ENCODE results near the gene CCND1.
"Not testable (repeated sequence)": the region's sequence is repeated elsewhere in the genome, so short reads cannot be mapped to it uniquely, and the experiment has no call there.

The CCND1 gene

GRCh38 chr11:69695995-69696394, 55.0 kb downstream of the CCND1 start:
- not testable (repeated sequence) for DNase-seq

- DNase-seq, result peak; percentile 9
These were observed 56.0 kb downstream of the CCND1 start for GRCh38 chr11:69696749-69697468.

- no peak for DNase-seq
These were observed 56.5 kb downstream of the CCND1 start for GRCh38 chr11:69697469-69697843.

GRCh38 chr11:69697861-69698260, 56.9 kb downstream of the CCND1 start:
- DNase-seq, result no peak

- no peak for DNase-seq
These were observed 57.4 kb downstream of the CCND1 start for GRCh38 chr11:69698362-69698761.

GRCh38 chr11:69699213-69699612, 58.3 kb downstream of the CCND1 start:
- no peak for DNase-seq

GRCh38 chr11:69700278-69701140, 59.6 kb downstream of the CCND1 start:
- DNase-seq, result peak; percentile 71

GRCh38 chr11:69702239-69702691, 61.3 kb downstream of the CCND1 start:
- no peak for DNase-seq

- DNase-seq, result no peak
These were observed 62.0 kb downstream of the CCND1 start for GRCh38 chr11:69702769-69703452.

GRCh38 chr11:69703453-69703767, 62.5 kb downstream of the CCND1 start:
- DNase-seq, result no peak
